Neutrophil (primary cell): ENCODE results near the gene VPS35L.

ENCODE experiments used
- H3K27ac ChIP-seq: fragments of 200-600 bp; sonication (generic); 2 replicates; pipeline ENCODE4 v1.5.1; 2016; ENCODE audit warnings: mild to moderate bottlenecking, moderate library complexity
- H3K27me3 ChIP-seq: fragments of 200-600 bp; sonication (generic); 2 replicates; pipeline ENCODE4 v1.6.0; 2016; ENCODE audit warnings: mild to moderate bottlenecking
- H3K36me3 ChIP-seq: fragments of 200-600 bp; sonication (generic); 2 replicates; pipeline ENCODE4 v1.5.1; 2017
- H3K4me1 ChIP-seq, 2 experiments: fragments of 200-600 bp in 1 of 2; sonication (generic) in 1 of 2; 1 replicate in 1 of 2; 2 replicates in 1 of 2; pipeline versions ENCODE4 v1.5.1 to v1.6.1; 2013 to 2016; ENCODE audit warnings: low read depth in 1 of 2, low read length in 1 of 2, mild to moderate bottlenecking in 1 of 2, moderate library complexity in 1 of 2; ENCODE audit not compliant: control insufficient read depth in 1 of 2, insufficient read depth in 1 of 2
- H3K4me3 ChIP-seq, 2 experiments: fragments of 200-600 bp in 1 of 2; sonication (generic) in 1 of 2; 1 replicate in 1 of 2; 2 replicates in 1 of 2; pipeline ENCODE4 v1.5.1; 2013 to 2016; ENCODE audit warnings: low read depth in 1 of 2, low read length in 1 of 2, mild to moderate bottlenecking in 1 of 2, moderate library complexity in 1 of 2
- H3K9me3 ChIP-seq: fragments of 200-600 bp; sonication (generic); 2 replicates; pipeline ENCODE4 v1.5.1; 2016
- CTCF ChIP-seq: fragments of 200-600 bp; sonication (generic); IDR thresholded peaks from 2 replicates; pipeline ENCODE4 v1.5.1; 2016; ENCODE audit warnings: antibody characterized with exemption

The VPS35L gene

GRCh38 chr16:19705843-19706242 lies 150.3 kb downstream of the VPS35L start:
- TF ChIP-seq CTCF, result no peak
- Histone ChIP-seq H3K4me3 (no peak overlapping the region), H3K27me3 (no peaks in the 10 kb centered on the region), H3K4me1 (no peaks in the 10 kb centered on the region), H3K36me3 (peaks cover 35% of the 10 kb centered on the region), H3K27ac (no peak overlapping the region), H3K9me3 (no peaks in the 10 kb centered on the region)

GRCh38 chr16:19706846-19707245 lies 151.3 kb downstream of the VPS35L start:
- peaks cover 25% of the 10 kb centered on the region for H3K36me3 ChIP-seq
- H3K4me1 ChIP-seq, result no peaks in the 10 kb centered on the region
- TF ChIP-seq CTCF, result no peak
- no peaks in the 10 kb centered on the region for H3K9me3 ChIP-seq
- no peak overlapping the region for H3K4me3 ChIP-seq
- H3K27ac ChIP-seq, result no peak overlapping the region
- H3K27me3 ChIP-seq, result no peaks in the 10 kb centered on the region

GRCh38 chr16:19707569-19708295 lies 152.2 kb downstream of the VPS35L start:
- Histone ChIP-seq H3K4me1 (no peaks in the 10 kb centered on the region), H3K27ac (no peak overlapping the region), H3K36me3 (peaks cover 18% of the 10 kb centered on the region), H3K27me3 (no peaks in the 10 kb centered on the region), H3K9me3 (no peaks in the 10 kb centered on the region), H3K4me3 (no peak overlapping the region)
- no peak for TF ChIP-seq CTCF

- peaks cover 18% of the 10 kb centered on the region for H3K36me3 ChIP-seq
These were observed 153.0 kb downstream of the VPS35L start for GRCh38 chr16:19708296-19709205.

More at GRCh38 chr16:19708296-19709205, 153.0 kb downstream of the VPS35L start:
- TF ChIP-seq CTCF, result no peak
- H3K9me3 ChIP-seq, result no peaks in the 10 kb centered on the region
- no peak overlapping the region for H3K4me3 ChIP-seq
- no peaks in the 10 kb centered on the region for H3K27me3 ChIP-seq
- H3K27ac ChIP-seq, result no peak overlapping the region
- H3K4me1 ChIP-seq, result no peaks in the 10 kb centered on the region
